ENCODE measurements around the gene AGRN. TPM values are rescaled to one million over a fixed set of nuclear protein-coding genes. Genes with fewer than 3 reads are reported as not detected.
A peak's percentile ranks its signal among the peaks of the same experiment; 100 is the strongest.

Gene AGRN
- polyA plus RNA-seq, 3 donors = 0.06 to 4.7 (median 0.43) TPM

- peak overlapping the region in 1 of 2 donors; percentile 69 for H3K4me3 Mint-ChIP-seq
- TF ChIP-seq CTCF (IDR thresholded peaks at IDR 0.05) = no peak
- H3K36me3 ChIP-seq (replicated peaks in 1 of 2; ENCODE audit: control insufficient read depth in 1 of 2, insufficient read depth in 2 of 2, low read length in 2 of 2) = no peaks in the 10 kb centered on the region
- 3% methylated on average over 13 of the region's 23 CpGs for WGBS (ENCODE audit: insufficient coverage)
- peak overlapping the region; percentile 36 for H3K9ac ChIP-seq (ENCODE audit: insufficient read depth, low read length, poor library complexity, severe bottlenecking)
- H3K79me2 ChIP-seq (ENCODE audit: insufficient read depth, low read length) = no peaks in the 10 kb centered on the region
- H3K4me2 ChIP-seq (replicated peaks; ENCODE audit: extremely low read depth, low read length, poor library complexity, severe bottlenecking) = peak overlapping the region; percentile 57
- no peaks in the 10 kb centered on the region for H4K20me1 ChIP-seq (ENCODE audit: insufficient read depth, low read length)
- H3K27ac Mint-ChIP-seq = no peak overlapping the region
- H3K4me1 ChIP-seq (ENCODE audit: control insufficient read depth in 1 of 2, insufficient read depth in 2 of 2, low read length in 2 of 2) = peaks cover 9 to 11% of the 10 kb centered on the region in 2 donors
- peak overlapping the region; percentile 50 for H2AFZ ChIP-seq (ENCODE audit: insufficient read depth, low read depth, low read length, poor library complexity, severe bottlenecking)
- H3K36me3 Mint-ChIP-seq = peaks cover 3 to 5% of the 10 kb centered on the region in 2 donors
- H3K9me3 ChIP-seq (replicated peaks in 1 of 2; ENCODE audit: control insufficient read depth in 1 of 2, insufficient read depth in 1 of 2, low read length in 2 of 2) = no peaks in the 10 kb centered on the region
- H3K27me3 Mint-ChIP-seq (ENCODE audit: low read depth in 3 of 3) = peaks cover 7 to 17% (median 10%) of the 10 kb centered on the region in 3 donors
- intact Hi-C loops (cut with micrococcal nuclease) = no loop called here
- peaks cover 9% of the 10 kb centered on the region for H3K4me1 Mint-ChIP-seq
- peak overlapping the region in 1 of 3 experiments; percentile 34 for H3K4me3 ChIP-seq (replicated peaks in 1 of 3; ENCODE audit: low read depth in 2 of 3, low read length in 3 of 3)
- H3K27ac ChIP-seq (ENCODE audit: low read depth in 1 of 2, low read length in 2 of 2) = no peak overlapping the region
- peaks cover 0 to 2% (median 0%) of the 10 kb centered on the region in 7 donors for H3K9me3 Mint-ChIP-seq
- H3K27me3 ChIP-seq (ENCODE audit: control insufficient read depth in 2 of 2, insufficient read depth in 2 of 2, low read length in 2 of 2) = peaks cover 0 to 14% of the 10 kb centered on the region in 2 donors
- no peak for DNase-seq
Observed at GRCh38 chr1:1080122-1080757, 60.3 kb downstream of the AGRN start.

GRCh38 chr1:1080951-1081310, 61.0 kb downstream of the AGRN start:
- no peaks in the 10 kb centered on the region for H4K20me1 ChIP-seq (ENCODE audit: insufficient read depth, low read length)
- H3K27ac ChIP-seq (ENCODE audit: low read depth in 1 of 2, low read length in 2 of 2) = no peak overlapping the region
- H3K9me3 ChIP-seq (replicated peaks in 1 of 2; ENCODE audit: control insufficient read depth in 1 of 2, insufficient read depth in 1 of 2, low read length in 2 of 2) = no peaks in the 10 kb centered on the region
- peaks cover 9 to 11% of the 10 kb centered on the region in 2 donors for H3K4me1 ChIP-seq (ENCODE audit: control insufficient read depth in 1 of 2, insufficient read depth in 2 of 2, low read length in 2 of 2)
- peaks cover 9% of the 10 kb centered on the region for H3K4me1 Mint-ChIP-seq
- H3K27me3 ChIP-seq (ENCODE audit: control insufficient read depth in 2 of 2, insufficient read depth in 2 of 2, low read length in 2 of 2) = peaks cover 0 to 14% of the 10 kb centered on the region in 2 donors
- H3K27me3 Mint-ChIP-seq (ENCODE audit: low read depth in 3 of 3) = peaks cover 7 to 17% (median 10%) of the 10 kb centered on the region in 3 donors
- WGBS (ENCODE audit: insufficient coverage) = 49% methylated on average over 4 of the region's 9 CpGs
- H3K4me3 Mint-ChIP-seq = no peak overlapping the region
- H3K4me2 ChIP-seq (replicated peaks; ENCODE audit: extremely low read depth, low read length, poor library complexity, severe bottlenecking) = no peak overlapping the region
- H3K36me3 ChIP-seq (replicated peaks in 1 of 2; ENCODE audit: control insufficient read depth in 1 of 2, insufficient read depth in 2 of 2, low read length in 2 of 2) = no peaks in the 10 kb centered on the region
- peaks cover 3 to 5% of the 10 kb centered on the region in 2 donors for H3K36me3 Mint-ChIP-seq
- TF ChIP-seq CTCF (IDR thresholded peaks at IDR 0.05) = no peak
- no peak overlapping the region for H3K27ac Mint-ChIP-seq
- H2AFZ ChIP-seq (ENCODE audit: insufficient read depth, low read depth, low read length, poor library complexity, severe bottlenecking) = no peak overlapping the region
- no peak overlapping the region for H3K4me3 ChIP-seq (replicated peaks in 1 of 3; ENCODE audit: low read depth in 2 of 3, low read length in 3 of 3)
- no peak for DNase-seq
- H3K79me2 ChIP-seq (ENCODE audit: insufficient read depth, low read length) = no peaks in the 10 kb centered on the region
- H3K9ac ChIP-seq (ENCODE audit: insufficient read depth, low read length, poor library complexity, severe bottlenecking) = no peak overlapping the region
- intact Hi-C loops (cut with micrococcal nuclease) = no loop called here
- H3K9me3 Mint-ChIP-seq = peaks cover 0 to 2% (median 0%) of the 10 kb centered on the region in 7 donors

All from CD14-positive monocyte (primary cell).